IMR-90 (cell line): ENCODE data around the gene DUS1L.

Experiments used
- MAZ ChIP-seq: IDR thresholded peaks from 2 replicates; pipeline ENCODE4 v1.6.1; 2012; ENCODE audit warnings: low read depth, mild to moderate bottlenecking, low read length, improper control_type of control experiment, moderate library complexity, borderline replicate concordance
- MXI1 ChIP-seq: IDR thresholded peaks from 2 replicates; pipeline ENCODE4 v1.6.1; 2012; ENCODE audit warnings: low read depth, mild to moderate bottlenecking, low read length, moderate library complexity, borderline replicate concordance
- POLR2A ChIP-seq: IDR thresholded peaks from 2 replicates; pipeline ENCODE4 v1.6.1; 2012; ENCODE audit warnings: mild to moderate bottlenecking, low read depth, low read length
- RFX5 ChIP-seq: IDR thresholded peaks from 2 replicates; pipeline ENCODE4 v1.8.0; 2012; ENCODE audit warnings: low read depth, mild to moderate bottlenecking, low read length, moderate library complexity
- SMC3 ChIP-seq: fragments of 150-350 bp; IDR thresholded peaks from 2 replicates; pipeline ENCODE4 v1.6.1; 2016; ENCODE audit warnings: low read depth, mild to moderate bottlenecking, antibody characterized with exemption, low read length, moderate library complexity
- TF ChIP-seq, protein P1 (sequence below): conservative IDR thresholded peaks from 2 replicates; pipeline ENCODE4 v1.5.1; 2012; ENCODE audit warnings: mild to moderate bottlenecking, low read depth, low read length, improper control_type of control experiment
- TF ChIP-seq, protein P2 (sequence below): fragments of 150-350 bp; IDR thresholded peaks from 2 replicates; pipeline ENCODE4 v1.6.1; 2017; ENCODE audit warnings: mild to moderate bottlenecking, antibody characterized with exemption, low read length, low read depth

DNA sequence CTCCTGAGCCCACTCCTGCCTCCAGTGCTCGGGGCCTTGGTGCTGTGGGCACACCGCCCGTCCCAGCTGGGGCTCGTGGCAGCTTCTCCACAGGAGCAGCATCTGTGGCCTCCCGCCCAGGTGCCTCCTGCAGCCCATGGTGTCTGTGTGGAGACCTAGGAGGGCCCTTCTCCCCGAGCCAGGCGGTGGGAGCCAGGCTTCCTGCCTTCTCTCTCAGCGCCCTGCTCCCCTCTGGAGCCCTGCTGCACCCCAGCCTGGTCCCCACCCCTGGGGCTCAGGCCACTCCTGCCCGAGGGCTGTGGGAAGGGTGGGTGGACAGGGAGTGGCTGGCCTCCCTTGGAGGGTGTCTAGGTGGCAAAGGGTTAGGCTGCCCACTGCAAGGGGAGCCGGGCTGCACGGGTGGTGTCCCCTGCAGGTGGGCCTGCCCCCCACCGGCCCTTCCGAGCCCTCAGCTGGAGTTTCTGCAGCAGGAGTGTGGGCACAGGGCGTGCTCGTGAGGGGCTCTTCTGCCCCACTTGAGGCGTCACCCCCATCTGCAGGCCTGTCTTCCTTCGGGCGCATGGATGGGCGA, 53.9 kb downstream of the DUS1L start:
- TF ChIP-seq, protein P1, sequence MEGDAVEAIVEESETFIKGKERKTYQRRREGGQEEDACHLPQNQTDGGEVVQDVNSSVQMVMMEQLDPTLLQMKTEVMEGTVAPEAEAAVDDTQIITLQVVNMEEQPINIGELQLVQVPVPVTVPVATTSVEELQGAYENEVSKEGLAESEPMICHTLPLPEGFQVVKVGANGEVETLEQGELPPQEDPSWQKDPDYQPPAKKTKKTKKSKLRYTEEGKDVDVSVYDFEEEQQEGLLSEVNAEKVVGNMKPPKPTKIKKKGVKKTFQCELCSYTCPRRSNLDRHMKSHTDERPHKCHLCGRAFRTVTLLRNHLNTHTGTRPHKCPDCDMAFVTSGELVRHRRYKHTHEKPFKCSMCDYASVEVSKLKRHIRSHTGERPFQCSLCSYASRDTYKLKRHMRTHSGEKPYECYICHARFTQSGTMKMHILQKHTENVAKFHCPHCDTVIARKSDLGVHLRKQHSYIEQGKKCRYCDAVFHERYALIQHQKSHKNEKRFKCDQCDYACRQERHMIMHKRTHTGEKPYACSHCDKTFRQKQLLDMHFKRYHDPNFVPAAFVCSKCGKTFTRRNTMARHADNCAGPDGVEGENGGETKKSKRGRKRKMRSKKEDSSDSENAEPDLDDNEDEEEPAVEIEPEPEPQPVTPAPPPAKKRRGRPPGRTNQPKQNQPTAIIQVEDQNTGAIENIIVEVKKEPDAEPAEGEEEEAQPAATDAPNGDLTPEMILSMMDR: no peak
- TF ChIP-seq RFX5 (no peak), POLR2A (no peak), SMC3 (no peak), MAZ (no peak), MXI1 (no peak)
- TF ChIP-seq, protein P2, sequence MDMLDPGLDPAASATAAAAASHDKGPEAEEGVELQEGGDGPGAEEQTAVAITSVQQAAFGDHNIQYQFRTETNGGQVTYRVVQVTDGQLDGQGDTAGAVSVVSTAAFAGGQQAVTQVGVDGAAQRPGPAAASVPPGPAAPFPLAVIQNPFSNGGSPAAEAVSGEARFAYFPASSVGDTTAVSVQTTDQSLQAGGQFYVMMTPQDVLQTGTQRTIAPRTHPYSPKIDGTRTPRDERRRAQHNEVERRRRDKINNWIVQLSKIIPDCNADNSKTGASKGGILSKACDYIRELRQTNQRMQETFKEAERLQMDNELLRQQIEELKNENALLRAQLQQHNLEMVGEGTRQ: no peak
